H1 (cell line): Measurements from ENCODE around the gene AGPAT4. TPM values are rescaled to one million over a fixed set of nuclear protein-coding genes. Genes with fewer than 3 reads are reported as not detected.

ENCODE experiments used
- CREB1 ChIP-seq: IDR thresholded peaks from 2 replicates; pipeline ENCODE4 v1.6.1; 2012; ENCODE audit warnings: inconsistent platforms
- RFX5 ChIP-seq: IDR thresholded peaks from 2 replicates; pipeline ENCODE4 v1.6.1; 2011; ENCODE audit warnings: low read depth, low read length, improper control_type of control experiment, borderline replicate concordance
- SUZ12 ChIP-seq: fragments of 200-600 bp; sonication (generic); IDR thresholded peaks from 2 replicates; pipeline ENCODE4 v1.6.1; 2012; ENCODE audit warnings: mild to moderate bottlenecking, inconsistent platforms, low read length, moderate library complexity, mixed read lengths
- polyA plus RNA-seq, 7 experiments: library from polyadenylated mRNA; depleted of rRNA in 3 of 7; stranded (reverse) in 5 of 7; unstranded in 2 of 7; fragments of >200 nt in 5 of 7; fragments of 200-250 nt in 2 of 7; gene quantifications; 1 replicate in 5 of 7; 2 replicates in 1 of 7; 4 replicates in 1 of 7; pipeline versions ENCODE4 v1.2.1 to v1.2.3, GENCODE V29; 2011 to 2013; ENCODE audit warnings: missing spikeins in 2 of 7, mixed read lengths in 2 of 7
- total RNA-seq: library from RNA; stranded (reverse); fragmentation: NEBNext Ultra II Directional; extraction: Animal tissue kit (Norgen Biotek cat#: 25700); gene quantifications from 2 replicates; pipeline ENCODE4 v1.2.1, GENCODE V29; 2021
- TF ChIP-seq, protein P1 (sequence below), 3 experiments: IDR thresholded peaks; 1 replicate in 2 of 3; 2 replicates in 1 of 3; pipeline versions ENCODE4 v1.5.1 to v1.6.1; 2011; ENCODE audit warnings: low read length in 3 of 3, mild to moderate bottlenecking in 3 of 3, inconsistent platforms in 2 of 3, low read depth in 1 of 3, moderate library complexity in 1 of 3; ENCODE audit not compliant: insufficient read depth in 1 of 3; ENCODE audit errors: control extremely low read depth in 1 of 3

AGPAT4 gene
- total and polyA plus RNA-seq, 2 of the 8 experiments (the other 6 are each of a cell fraction or from before 2014, with no cell fraction given), result 13.5 to 23.8 TPM

DNA sequence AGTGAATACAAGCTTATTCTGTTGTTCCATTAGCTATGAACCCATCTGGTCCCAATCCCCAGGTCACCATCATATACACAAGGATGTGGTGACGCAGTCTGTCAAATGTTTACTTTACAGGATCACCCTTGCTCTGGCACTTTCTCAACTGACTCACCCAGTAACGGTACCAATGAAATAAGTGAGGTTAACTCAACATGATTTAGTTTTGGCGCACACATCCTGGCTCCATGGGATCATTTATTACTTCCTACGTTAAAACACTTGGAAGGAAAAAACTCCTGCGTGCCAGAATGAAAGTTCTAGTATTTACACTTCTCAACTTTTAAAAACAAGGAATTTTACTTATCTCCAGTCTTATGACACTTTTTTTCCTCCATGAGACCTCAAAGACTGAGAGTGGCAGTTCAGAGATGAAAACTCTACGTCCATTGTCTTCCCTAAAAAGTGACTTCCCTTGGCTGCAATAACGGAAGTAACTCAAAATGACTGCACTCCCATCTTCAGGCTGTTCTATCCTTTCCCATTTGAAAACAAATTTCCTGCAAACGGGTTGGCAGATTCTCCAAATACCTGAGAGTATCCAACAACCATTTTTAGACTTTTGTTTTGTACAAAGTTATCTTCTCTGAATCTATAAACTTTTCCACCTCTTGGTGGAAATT lies 15.9 kb downstream of the AGPAT4 start (continued):
- TF ChIP-seq, protein P1, sequence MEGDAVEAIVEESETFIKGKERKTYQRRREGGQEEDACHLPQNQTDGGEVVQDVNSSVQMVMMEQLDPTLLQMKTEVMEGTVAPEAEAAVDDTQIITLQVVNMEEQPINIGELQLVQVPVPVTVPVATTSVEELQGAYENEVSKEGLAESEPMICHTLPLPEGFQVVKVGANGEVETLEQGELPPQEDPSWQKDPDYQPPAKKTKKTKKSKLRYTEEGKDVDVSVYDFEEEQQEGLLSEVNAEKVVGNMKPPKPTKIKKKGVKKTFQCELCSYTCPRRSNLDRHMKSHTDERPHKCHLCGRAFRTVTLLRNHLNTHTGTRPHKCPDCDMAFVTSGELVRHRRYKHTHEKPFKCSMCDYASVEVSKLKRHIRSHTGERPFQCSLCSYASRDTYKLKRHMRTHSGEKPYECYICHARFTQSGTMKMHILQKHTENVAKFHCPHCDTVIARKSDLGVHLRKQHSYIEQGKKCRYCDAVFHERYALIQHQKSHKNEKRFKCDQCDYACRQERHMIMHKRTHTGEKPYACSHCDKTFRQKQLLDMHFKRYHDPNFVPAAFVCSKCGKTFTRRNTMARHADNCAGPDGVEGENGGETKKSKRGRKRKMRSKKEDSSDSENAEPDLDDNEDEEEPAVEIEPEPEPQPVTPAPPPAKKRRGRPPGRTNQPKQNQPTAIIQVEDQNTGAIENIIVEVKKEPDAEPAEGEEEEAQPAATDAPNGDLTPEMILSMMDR (IDR thresholded peaks at IDR 0.05; ENCODE audit: control extremely low read depth in 1 of 3, insufficient read depth in 1 of 3, low read depth in 1 of 3, low read length in 3 of 3), result no peak
- TF ChIP-seq RFX5 (no peak), CREB1 (no peak), SUZ12 (no peak)
